ENCODE results near the gene PDE1C.

PDE1C gene

GRCh38 chr7:31776616-31777015 lies 293.6 kb downstream of the PDE1C start:
- Histone ChIP-seq H3K4me1 (ENCODE audit: control extremely low read depth in 1 of 4, control insufficient read depth in 4 of 4, insufficient read depth in 4 of 4, low read length in 3 of 4) (no peaks in the 10 kb centered on the region), H3K36me3 (ENCODE audit: control insufficient read depth in 4 of 4, insufficient read depth in 4 of 4, low read length in 3 of 4) (no peaks in the 10 kb centered on the region), H3K4me3 (ENCODE audit: control insufficient read depth in 1 of 7, extremely low read depth in 1 of 7, insufficient read depth in 4 of 7, low read depth in 2 of 7, low read length in 6 of 7) (no peak overlapping the region), H3K27me3 (replicated peaks in 2 of 5; ENCODE audit: control insufficient read depth in 4 of 5, insufficient read depth in 5 of 5, low read length in 4 of 5) (no peaks in the 10 kb centered on the region), H3K27ac (ENCODE audit: insufficient read depth in 1 of 2, low read depth in 1 of 2, low read length in 2 of 2, poor library complexity in 1 of 2, severe bottlenecking in 2 of 2) (no peak overlapping the region), H3K9me3 (ENCODE audit: control extremely low read depth in 1 of 5, control insufficient read depth in 4 of 5, insufficient read depth in 2 of 5, low read depth in 1 of 5, low read length in 4 of 5) (no peaks in the 10 kb centered on the region)
- no peak for DNase-seq
- 100% methylated on average over 1 of the region's 3 CpGs for WGBS (ENCODE audit: insufficient coverage)
- ChIA-PET POLR2A (no interaction called here), CTCF (no interaction called here)

GRCh38 chr7:31775556-31775955 lies 294.7 kb downstream of the PDE1C start:
- DNase-seq, result no peak
- Histone ChIP-seq H3K36me3 (ENCODE audit: control insufficient read depth in 4 of 4, insufficient read depth in 4 of 4, low read length in 3 of 4) (no peaks in the 10 kb centered on the region), H3K27ac (ENCODE audit: insufficient read depth in 1 of 2, low read depth in 1 of 2, low read length in 2 of 2, poor library complexity in 1 of 2, severe bottlenecking in 2 of 2) (no peak overlapping the region), H3K9me3 (ENCODE audit: control extremely low read depth in 1 of 5, control insufficient read depth in 4 of 5, insufficient read depth in 2 of 5, low read depth in 1 of 5, low read length in 4 of 5) (no peaks in the 10 kb centered on the region), H3K4me1 (ENCODE audit: control extremely low read depth in 1 of 4, control insufficient read depth in 4 of 4, insufficient read depth in 4 of 4, low read length in 3 of 4) (no peaks in the 10 kb centered on the region), H3K4me3 (ENCODE audit: control insufficient read depth in 1 of 7, extremely low read depth in 1 of 7, insufficient read depth in 4 of 7, low read depth in 2 of 7, low read length in 6 of 7) (no peak overlapping the region), H3K27me3 (replicated peaks in 2 of 5; ENCODE audit: control insufficient read depth in 4 of 5, insufficient read depth in 5 of 5, low read length in 4 of 5) (no peaks in the 10 kb centered on the region)
- POLR2A ChIA-PET, result no interaction called here
- WGBS (ENCODE audit: insufficient coverage), result 97% methylated on average over 7 of the region's 8 CpGs
- CTCF ChIA-PET, result no interaction called here

- Histone ChIP-seq H3K27me3 (replicated peaks in 2 of 5; ENCODE audit: control insufficient read depth in 4 of 5, insufficient read depth in 5 of 5, low read length in 4 of 5) (no peaks in the 10 kb centered on the region), H3K27ac (ENCODE audit: insufficient read depth in 1 of 2, low read depth in 1 of 2, low read length in 2 of 2, poor library complexity in 1 of 2, severe bottlenecking in 2 of 2) (no peak overlapping the region), H3K36me3 (ENCODE audit: control insufficient read depth in 4 of 4, insufficient read depth in 4 of 4, low read length in 3 of 4) (no peaks in the 10 kb centered on the region), H3K4me3 (ENCODE audit: control insufficient read depth in 1 of 7, extremely low read depth in 1 of 7, insufficient read depth in 4 of 7, low read depth in 2 of 7, low read length in 6 of 7) (no peak overlapping the region), H3K4me1 (ENCODE audit: control extremely low read depth in 1 of 4, control insufficient read depth in 4 of 4, insufficient read depth in 4 of 4, low read length in 3 of 4) (no peaks in the 10 kb centered on the region), H3K9me3 (ENCODE audit: control extremely low read depth in 1 of 5, control insufficient read depth in 4 of 5, insufficient read depth in 2 of 5, low read depth in 1 of 5, low read length in 4 of 5) (no peaks in the 10 kb centered on the region)
- DNase-seq, result no peak
- 100% methylated on average over 1 of the region's 2 CpGs for WGBS (ENCODE audit: insufficient coverage)
- POLR2A ChIA-PET, result no interaction called here
- CTCF ChIA-PET, result interaction anchor here (1.0 to 2.1 kb wide), 2 partner anchors 9 to 11 kb away, joined by 3 to 5 read pairs; no protein-coding TSS in a partner anchor
These were observed 298.0 kb downstream of the PDE1C start for GRCh38 chr7:31772211-31772610.

GRCh38 chr7:31767686-31768358 lies 302.4 kb downstream of the PDE1C start:
- H3K27me3 ChIP-seq (replicated peaks in 2 of 5; ENCODE audit: control insufficient read depth in 4 of 5, insufficient read depth in 5 of 5, low read length in 4 of 5), result no peaks in the 10 kb centered on the region
- no peak for DNase-seq
- no peaks in the 10 kb centered on the region for H3K9me3 ChIP-seq (ENCODE audit: control extremely low read depth in 1 of 5, control insufficient read depth in 4 of 5, insufficient read depth in 2 of 5, low read depth in 1 of 5, low read length in 4 of 5)
- H3K27ac ChIP-seq (ENCODE audit: insufficient read depth in 1 of 2, low read depth in 1 of 2, low read length in 2 of 2, poor library complexity in 1 of 2, severe bottlenecking in 2 of 2), result no peak overlapping the region
- H3K4me3 ChIP-seq (ENCODE audit: control insufficient read depth in 1 of 7, extremely low read depth in 1 of 7, insufficient read depth in 4 of 7, low read depth in 2 of 7, low read length in 6 of 7), result no peak overlapping the region
- ChIA-PET POLR2A (no interaction called here), CTCF (interaction anchor here (0.6 kb wide), 1 partner anchor 170 kb away, joined by 3 read pairs; no protein-coding TSS in a partner anchor)
- no peaks in the 10 kb centered on the region for H3K36me3 ChIP-seq (ENCODE audit: control insufficient read depth in 4 of 4, insufficient read depth in 4 of 4, low read length in 3 of 4)
- WGBS (ENCODE audit: insufficient coverage), result 81% methylated on average over 3 of the region's 4 CpGs
- H3K4me1 ChIP-seq (ENCODE audit: control extremely low read depth in 1 of 4, control insufficient read depth in 4 of 4, insufficient read depth in 4 of 4, low read length in 3 of 4), result no peaks in the 10 kb centered on the region

GRCh38 chr7:31764462-31764861 lies 305.7 kb downstream of the PDE1C start:
- 81% methylated on average over 4 of the region's 4 CpGs for WGBS (ENCODE audit: insufficient coverage)
- no peak overlapping the region for H3K27ac ChIP-seq (ENCODE audit: insufficient read depth in 1 of 2, low read depth in 1 of 2, low read length in 2 of 2, poor library complexity in 1 of 2, severe bottlenecking in 2 of 2)
- DNase-seq, result no peak
- no peaks in the 10 kb centered on the region for H3K9me3 ChIP-seq (ENCODE audit: control extremely low read depth in 1 of 5, control insufficient read depth in 4 of 5, insufficient read depth in 2 of 5, low read depth in 1 of 5, low read length in 4 of 5)
- H3K4me1 ChIP-seq (ENCODE audit: control extremely low read depth in 1 of 4, control insufficient read depth in 4 of 4, insufficient read depth in 4 of 4, low read length in 3 of 4), result no peaks in the 10 kb centered on the region
- H3K4me3 ChIP-seq (ENCODE audit: control insufficient read depth in 1 of 7, extremely low read depth in 1 of 7, insufficient read depth in 4 of 7, low read depth in 2 of 7, low read length in 6 of 7), result no peak overlapping the region
- CTCF ChIA-PET, result interaction anchor here (0.9 to 1.4 kb wide), 2 partner anchors 17 to 20 kb away, joined by 4 to 5 read pairs; no protein-coding TSS in a partner anchor
- H3K27me3 ChIP-seq (replicated peaks in 2 of 5; ENCODE audit: control insufficient read depth in 4 of 5, insufficient read depth in 5 of 5, low read length in 4 of 5), result no peaks in the 10 kb centered on the region
- POLR2A ChIA-PET, result no interaction called here
- H3K36me3 ChIP-seq (ENCODE audit: control insufficient read depth in 4 of 4, insufficient read depth in 4 of 4, low read length in 3 of 4), result no peaks in the 10 kb centered on the region

- Histone ChIP-seq H3K27ac (ENCODE audit: insufficient read depth in 1 of 2, low read depth in 1 of 2, low read length in 2 of 2, poor library complexity in 1 of 2, severe bottlenecking in 2 of 2) (no peak overlapping the region), H3K36me3 (ENCODE audit: control insufficient read depth in 4 of 4, insufficient read depth in 4 of 4, low read length in 3 of 4) (no peaks in the 10 kb centered on the region), H3K27me3 (replicated peaks in 2 of 5; ENCODE audit: control insufficient read depth in 4 of 5, insufficient read depth in 5 of 5, low read length in 4 of 5) (no peaks in the 10 kb centered on the region), H3K4me1 (ENCODE audit: control extremely low read depth in 1 of 4, control insufficient read depth in 4 of 4, insufficient read depth in 4 of 4, low read length in 3 of 4) (no peaks in the 10 kb centered on the region), H3K9me3 (ENCODE audit: control extremely low read depth in 1 of 5, control insufficient read depth in 4 of 5, insufficient read depth in 2 of 5, low read depth in 1 of 5, low read length in 4 of 5) (no peaks in the 10 kb centered on the region), H3K4me3 (ENCODE audit: control insufficient read depth in 1 of 7, extremely low read depth in 1 of 7, insufficient read depth in 4 of 7, low read depth in 2 of 7, low read length in 6 of 7) (no peak overlapping the region)
- DNase-seq, result no peak
- ChIA-PET POLR2A (no interaction called here), CTCF (no interaction called here)
- WGBS (ENCODE audit: insufficient coverage), result no CpG with 5 or more reads among the region's 2 CpGs
These were observed 306.7 kb downstream of the PDE1C start for GRCh38 chr7:31763548-31763947.

GRCh38 chr7:31761646-31762045 lies 308.6 kb downstream of the PDE1C start:
- Histone ChIP-seq H3K4me1 (ENCODE audit: control extremely low read depth in 1 of 4, control insufficient read depth in 4 of 4, insufficient read depth in 4 of 4, low read length in 3 of 4) (no peaks in the 10 kb centered on the region), H3K9me3 (ENCODE audit: control extremely low read depth in 1 of 5, control insufficient read depth in 4 of 5, insufficient read depth in 2 of 5, low read depth in 1 of 5, low read length in 4 of 5) (no peaks in the 10 kb centered on the region), H3K27me3 (replicated peaks in 2 of 5; ENCODE audit: control insufficient read depth in 4 of 5, insufficient read depth in 5 of 5, low read length in 4 of 5) (no peaks in the 10 kb centered on the region), H3K36me3 (ENCODE audit: control insufficient read depth in 4 of 4, insufficient read depth in 4 of 4, low read length in 3 of 4) (no peaks in the 10 kb centered on the region), H3K27ac (ENCODE audit: insufficient read depth in 1 of 2, low read depth in 1 of 2, low read length in 2 of 2, poor library complexity in 1 of 2, severe bottlenecking in 2 of 2) (no peak overlapping the region), H3K4me3 (ENCODE audit: control insufficient read depth in 1 of 7, extremely low read depth in 1 of 7, insufficient read depth in 4 of 7, low read depth in 2 of 7, low read length in 6 of 7) (no peak overlapping the region)
- no peak for DNase-seq
- POLR2A ChIA-PET, result no interaction called here
- CTCF ChIA-PET, result no interaction called here
